Nephron (organoid): ENCODE measurements around the gene YBX3.
A peak's percentile ranks its signal among the peaks of the same experiment; 100 is the strongest.

Source experiments
- H3K27ac Mint-ChIP-seq, 3 experiments: 2 replicates each; pipeline ENCODE4 v1.8.0; 2020; ENCODE audit warnings: mixed read lengths in 3 of 3, mild to moderate bottlenecking in 2 of 3, moderate library complexity in 1 of 3
- H3K27me3 Mint-ChIP-seq: 2 replicates; pipeline ENCODE4 v1.8.0; 2021; ENCODE audit warnings: low read depth, mild to moderate bottlenecking, moderate library complexity, mixed read lengths
- H3K36me3 Mint-ChIP-seq: 2 replicates; pipeline ENCODE4 v1.8.0; 2020; ENCODE audit warnings: low read depth, mixed read lengths
- H3K4me1 Mint-ChIP-seq: 2 replicates; pipeline ENCODE4 v1.8.0; 2020; ENCODE audit warnings: mixed read lengths
- H3K4me3 Mint-ChIP-seq, 3 experiments: 2 replicates each; pipeline ENCODE4 v1.8.0; 2020; ENCODE audit warnings: mild to moderate bottlenecking in 3 of 3, mixed read lengths in 3 of 3, moderate library complexity in 2 of 3
- H3K9me3 Mint-ChIP-seq: 2 replicates; pipeline ENCODE4 v1.8.0; 2020; ENCODE audit warnings: mixed read lengths
- TF ChIP-seq, protein P1 (sequence below), 3 experiments: fragments of 200-600 bp; sonication (generic); IDR thresholded peaks; one replicate each; pipeline ENCODE4 v1.5.0; 2021; ENCODE audit warnings: antibody characterized with exemption in 3 of 3; ENCODE audit not compliant: unreplicated experiment in 3 of 3

The YBX3 gene

DNA sequence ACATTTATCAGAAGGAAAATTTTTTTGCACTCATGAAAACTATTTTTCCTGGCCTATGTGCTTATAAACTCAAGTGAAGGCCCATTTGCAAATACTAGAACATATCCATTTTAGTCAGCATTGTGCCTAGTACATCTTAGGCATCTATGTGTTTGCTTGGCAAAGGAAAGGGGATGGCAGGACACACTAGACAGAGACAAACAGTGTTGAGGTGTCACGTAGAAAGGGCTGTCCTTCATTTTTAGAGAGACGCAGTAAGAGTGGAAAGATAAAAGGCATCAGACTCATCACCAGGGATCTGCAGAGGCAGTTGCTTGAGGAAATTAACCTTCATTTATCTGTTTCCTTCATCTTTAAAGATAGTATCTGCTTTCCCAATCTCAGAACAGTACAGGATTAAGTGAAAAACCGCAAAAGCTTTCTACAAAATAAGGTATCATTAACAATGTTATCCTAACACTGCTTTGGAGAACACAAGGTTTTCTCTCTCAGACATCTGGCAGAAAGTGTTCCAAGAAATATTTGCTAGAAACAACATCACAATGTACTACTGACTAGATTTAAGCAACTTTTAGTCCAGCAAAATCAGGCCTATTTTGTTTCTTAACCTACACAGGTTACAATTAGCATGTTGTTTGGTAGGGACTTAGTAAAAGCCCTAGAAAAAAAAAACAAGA lies 2.0 kb downstream of the YBX3 start:
- Mint-ChIP-seq H3K27me3 (no peaks in the 10 kb centered on the region), H3K4me3 (peak overlapping the region; percentile 88 to 95 (median 93)), H3K27ac (peak overlapping the region; percentile 59 to 87 (median 82)), H3K36me3 (peaks cover 5% of the 10 kb centered on the region), H3K4me1 (peaks cover 63% of the 10 kb centered on the region), H3K9me3 (no peaks in the 10 kb centered on the region)
- TF ChIP-seq, protein P1, sequence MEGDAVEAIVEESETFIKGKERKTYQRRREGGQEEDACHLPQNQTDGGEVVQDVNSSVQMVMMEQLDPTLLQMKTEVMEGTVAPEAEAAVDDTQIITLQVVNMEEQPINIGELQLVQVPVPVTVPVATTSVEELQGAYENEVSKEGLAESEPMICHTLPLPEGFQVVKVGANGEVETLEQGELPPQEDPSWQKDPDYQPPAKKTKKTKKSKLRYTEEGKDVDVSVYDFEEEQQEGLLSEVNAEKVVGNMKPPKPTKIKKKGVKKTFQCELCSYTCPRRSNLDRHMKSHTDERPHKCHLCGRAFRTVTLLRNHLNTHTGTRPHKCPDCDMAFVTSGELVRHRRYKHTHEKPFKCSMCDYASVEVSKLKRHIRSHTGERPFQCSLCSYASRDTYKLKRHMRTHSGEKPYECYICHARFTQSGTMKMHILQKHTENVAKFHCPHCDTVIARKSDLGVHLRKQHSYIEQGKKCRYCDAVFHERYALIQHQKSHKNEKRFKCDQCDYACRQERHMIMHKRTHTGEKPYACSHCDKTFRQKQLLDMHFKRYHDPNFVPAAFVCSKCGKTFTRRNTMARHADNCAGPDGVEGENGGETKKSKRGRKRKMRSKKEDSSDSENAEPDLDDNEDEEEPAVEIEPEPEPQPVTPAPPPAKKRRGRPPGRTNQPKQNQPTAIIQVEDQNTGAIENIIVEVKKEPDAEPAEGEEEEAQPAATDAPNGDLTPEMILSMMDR (IDR thresholded peaks at IDR 0.05; ENCODE audit: unreplicated experiment in 3 of 3) = no peak

DNA sequence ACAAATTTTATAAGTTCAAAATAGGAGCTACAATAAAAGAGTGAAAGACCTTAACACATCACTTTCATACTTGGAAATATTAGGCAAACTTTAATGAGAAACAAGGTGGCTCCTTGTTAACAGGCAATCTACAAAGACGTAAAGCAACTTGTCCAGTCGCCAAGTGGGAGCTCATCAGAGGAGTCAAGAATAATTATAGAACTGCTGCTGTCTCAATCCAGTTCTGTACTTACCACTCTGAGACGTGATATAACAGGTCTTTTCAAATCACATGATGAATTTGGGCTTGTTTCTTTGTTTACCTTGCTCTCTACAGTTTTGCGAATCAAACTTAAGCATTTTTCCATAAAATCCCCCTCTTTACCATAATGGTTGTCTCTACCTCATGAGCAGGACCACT lies 3.6 kb downstream of the YBX3 start:
- TF ChIP-seq, protein P1 (IDR thresholded peaks at IDR 0.05; ENCODE audit: unreplicated experiment in 3 of 3) = no peak
- Mint-ChIP-seq H3K4me1 (peaks cover 67% of the 10 kb centered on the region), H3K36me3 (peaks cover 13% of the 10 kb centered on the region), H3K9me3 (no peaks in the 10 kb centered on the region), H3K4me3 (peak overlapping the region in 2 of 3 experiments; percentile 6 to 93), H3K27ac (peak overlapping the region; percentile 40 to 94 (median 92)), H3K27me3 (no peaks in the 10 kb centered on the region)

DNA sequence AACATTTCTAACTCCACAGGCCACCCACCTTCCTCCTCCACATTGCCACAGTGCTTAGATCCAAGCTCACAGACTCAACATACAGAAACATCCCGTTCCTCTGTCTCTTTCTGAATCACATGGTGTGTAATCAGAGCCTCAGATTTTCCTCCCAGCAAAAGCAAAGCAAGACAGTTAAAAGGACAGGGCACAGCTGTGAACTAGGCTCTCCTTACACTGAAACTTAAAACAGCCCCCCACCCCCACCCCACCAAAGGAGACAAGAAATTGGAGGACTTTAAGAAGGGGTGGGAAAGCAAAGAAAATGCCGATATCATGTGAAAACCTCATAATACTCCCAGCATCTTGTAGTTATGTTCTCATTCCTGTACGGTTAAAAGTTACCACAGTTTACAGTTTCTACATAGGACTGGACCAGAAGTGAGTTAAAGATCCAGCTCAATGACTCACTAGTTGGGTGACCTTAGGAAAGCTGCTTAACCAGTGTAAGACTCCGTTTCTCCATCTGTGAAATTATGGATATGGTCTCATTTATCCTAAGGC lies 4.8 kb downstream of the YBX3 start:
- H3K27ac Mint-ChIP-seq = peak overlapping the region; percentile 91 to 94 (median 92)
- peak overlapping the region; percentile 51 to 93 (median 72) for H3K4me3 Mint-ChIP-seq
- peaks cover 22% of the 10 kb centered on the region for H3K36me3 Mint-ChIP-seq
- H3K27me3 Mint-ChIP-seq = no peaks in the 10 kb centered on the region
- peaks cover 57% of the 10 kb centered on the region for H3K4me1 Mint-ChIP-seq
- no peaks in the 10 kb centered on the region for H3K9me3 Mint-ChIP-seq
- TF ChIP-seq, protein P1 (IDR thresholded peaks at IDR 0.05; ENCODE audit: unreplicated experiment in 3 of 3) = no peak

DNA sequence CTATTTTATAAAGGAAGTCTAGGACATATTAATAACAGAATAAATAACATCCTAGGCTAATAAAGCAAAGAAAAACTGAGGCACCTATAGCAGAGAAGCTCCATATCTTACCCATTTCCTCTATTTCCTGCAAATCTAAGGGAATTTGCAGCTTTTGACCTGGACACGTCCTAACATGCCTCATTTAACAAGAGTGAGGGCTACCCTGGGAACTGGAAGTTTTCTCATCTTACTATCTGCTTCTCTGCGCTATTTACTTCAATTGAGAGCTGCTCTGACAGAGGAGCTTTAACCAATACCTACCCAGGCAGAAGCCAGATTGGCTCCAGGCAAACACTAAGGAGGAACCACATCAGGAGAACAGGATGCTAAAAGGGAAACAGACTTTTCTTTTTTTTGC lies 5.7 kb downstream of the YBX3 start:
- no peaks in the 10 kb centered on the region for H3K9me3 Mint-ChIP-seq
- TF ChIP-seq, protein P1 (IDR thresholded peaks at IDR 0.05; ENCODE audit: unreplicated experiment in 3 of 3) = no peak
- H3K27me3 Mint-ChIP-seq = no peaks in the 10 kb centered on the region
- H3K36me3 Mint-ChIP-seq = peaks cover 31% of the 10 kb centered on the region
- peak overlapping the region in 2 of 3 experiments; percentile 52 to 81 for H3K4me3 Mint-ChIP-seq
- peak overlapping the region; percentile 79 to 92 (median 84) for H3K27ac Mint-ChIP-seq
- peaks cover 57% of the 10 kb centered on the region for H3K4me1 Mint-ChIP-seq

DNA sequence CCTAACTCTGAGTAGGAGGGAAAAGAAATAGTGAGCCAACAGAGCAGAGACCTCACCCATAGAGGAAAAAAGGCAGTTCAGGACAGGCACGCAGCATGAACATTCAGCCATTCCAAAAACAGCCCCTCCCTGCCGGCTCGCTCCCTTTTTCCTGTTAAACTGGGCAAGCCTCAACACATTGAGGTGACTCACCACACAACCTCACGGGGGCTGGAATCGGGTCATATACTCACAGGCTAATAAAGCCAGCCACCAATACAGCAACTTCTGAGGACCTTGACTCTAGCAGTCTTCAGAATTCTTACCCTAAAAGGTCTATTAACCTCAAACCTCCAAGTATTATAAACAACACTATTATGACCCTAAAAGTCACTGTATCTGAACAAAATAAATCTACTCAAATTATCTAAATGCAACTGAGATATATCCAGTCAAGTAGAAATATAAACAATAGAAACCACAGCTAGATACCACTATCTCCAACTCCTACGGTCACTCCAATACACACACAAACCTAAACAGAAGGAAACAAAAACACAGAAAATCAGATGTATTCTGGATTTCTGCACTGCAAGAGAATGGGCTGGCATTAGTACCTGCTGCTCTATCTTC lies 6.3 kb downstream of the YBX3 start:
- Mint-ChIP-seq H3K27me3 (no peaks in the 10 kb centered on the region), H3K9me3 (no peaks in the 10 kb centered on the region), H3K4me1 (peaks cover 54% of the 10 kb centered on the region), H3K36me3 (peaks cover 37% of the 10 kb centered on the region), H3K4me3 (peak overlapping the region in 2 of 3 experiments; percentile 35 to 81), H3K27ac (peak overlapping the region; percentile 79 to 92 (median 84))
- TF ChIP-seq, protein P1 (IDR thresholded peaks at IDR 0.05; ENCODE audit: unreplicated experiment in 3 of 3) = no peak
